Lower leg skin (tissue), 3 donors: ENCODE results near the gene TNIP3.

Experiments used
- POLR2A ChIP-seq, 2 donors: fragments of 450-650 bp; IDR thresholded peaks; one replicate each; pipeline ENCODE4 v1.6.1; 2016 to 2017; ENCODE audit warnings: antibody characterized with exemption in 2 of 2, mild to moderate bottlenecking in 1 of 2, moderate library complexity in 1 of 2
- TF ChIP-seq, protein P1 (sequence below), 3 donors: fragments of 450-650 bp; IDR thresholded peaks; one replicate each; pipeline ENCODE4 v1.5.1; 2016; ENCODE audit warnings: antibody characterized with exemption in 3 of 3, mild to moderate bottlenecking in 3 of 3, moderate library complexity in 2 of 3

- TF ChIP-seq, protein P1, sequence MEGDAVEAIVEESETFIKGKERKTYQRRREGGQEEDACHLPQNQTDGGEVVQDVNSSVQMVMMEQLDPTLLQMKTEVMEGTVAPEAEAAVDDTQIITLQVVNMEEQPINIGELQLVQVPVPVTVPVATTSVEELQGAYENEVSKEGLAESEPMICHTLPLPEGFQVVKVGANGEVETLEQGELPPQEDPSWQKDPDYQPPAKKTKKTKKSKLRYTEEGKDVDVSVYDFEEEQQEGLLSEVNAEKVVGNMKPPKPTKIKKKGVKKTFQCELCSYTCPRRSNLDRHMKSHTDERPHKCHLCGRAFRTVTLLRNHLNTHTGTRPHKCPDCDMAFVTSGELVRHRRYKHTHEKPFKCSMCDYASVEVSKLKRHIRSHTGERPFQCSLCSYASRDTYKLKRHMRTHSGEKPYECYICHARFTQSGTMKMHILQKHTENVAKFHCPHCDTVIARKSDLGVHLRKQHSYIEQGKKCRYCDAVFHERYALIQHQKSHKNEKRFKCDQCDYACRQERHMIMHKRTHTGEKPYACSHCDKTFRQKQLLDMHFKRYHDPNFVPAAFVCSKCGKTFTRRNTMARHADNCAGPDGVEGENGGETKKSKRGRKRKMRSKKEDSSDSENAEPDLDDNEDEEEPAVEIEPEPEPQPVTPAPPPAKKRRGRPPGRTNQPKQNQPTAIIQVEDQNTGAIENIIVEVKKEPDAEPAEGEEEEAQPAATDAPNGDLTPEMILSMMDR (IDR thresholded peaks at IDR 0.05): no peak
- no peak for TF ChIP-seq POLR2A (IDR thresholded peaks at IDR 0.05)
These were observed 20.1 kb downstream of the TNIP3 start for GRCh38 chr4:121144021-121144420.
